Neural progenitor cell (in vitro differentiated cells): ENCODE measurements around the gene MRPS15.

Experiments used
- CTCF ChIP-seq: fragments of 200-600 bp; sonication (generic); IDR thresholded peaks from 2 replicates; pipeline ENCODE4 v1.5.1; 2017; ENCODE audit warnings: antibody characterized with exemption, mild to moderate bottlenecking
- EZH2 ChIP-seq: fragments of 200-600 bp; sonication (generic); IDR thresholded peaks from 2 replicates; pipeline ENCODE4 v1.6.1; 2017; ENCODE audit warnings: antibody characterized with exemption, mild to moderate bottlenecking, moderate library complexity

GRCh38 chr1:36475910-36476604, 11.9 kb upstream of the MRPS15 start:
- TF ChIP-seq CTCF (no peak), EZH2 (no peak)
